Heart left ventricle (tissue), 13 donors: Measurements from ENCODE around the gene CFAP77.

ENCODE experiments used
- CTCF ChIP-seq, 12 donors: fragments of 200-600 bp; sonication (generic) in 4 of 12; IDR thresholded peaks; one replicate each; pipeline versions ENCODE4 v1.5.0 to v1.8.0; 2018 to 2022; ENCODE audit warnings: antibody characterized with exemption in 12 of 12, mild to moderate bottlenecking in 5 of 12
- POLR2A ChIP-seq, 2 donors: fragments of 450-650 bp; IDR thresholded peaks; one replicate each; pipeline ENCODE4 v1.6.1; 2017; ENCODE audit warnings: antibody characterized with exemption in 2 of 2, mild to moderate bottlenecking in 2 of 2, moderate library complexity in 2 of 2
- donor health status: ischemic (EF 13 %, LVEDD 7.1; RV severe dilation, severe dysfunction).
- donor health status: DM: no; HTN: yes; CAD: no.
- donor health status: DM: no; HTN: no; CAD: no.
- donor health status: ischemic (EF 25% LVEDD 6.9; RV normal size, moderate dysfunction).
- donor health status: ischemic (EF 25% LVEDD 5.7; RV mildly dilated, moderate dysfunction).
- donor health status: ischemic (EF 35%, LVEDD 5.7; RV mildly dilated, moderate dysfunction).
- donor health status: nonischemic (EF 11% LVEDD 7.7; RV severe dilation, severe dysfunction).
- donor health status: DM: yes; HTN: yes; CAD: no.
- donor health status: PGD.
- donor health status: ischemic (EF 29% LVEDD 5.4; RV normal size, mild dysfunction).
- donor health status: nonischemic (EF 23%, LVEDD 6.1; RV moderate dilation, normal function).

GRCh38 chr9:132447902-132448301, 37.9 kb downstream of the CFAP77 start:
- TF ChIP-seq CTCF (IDR thresholded peaks at IDR 0.05) (no peak), POLR2A (IDR thresholded peaks at IDR 0.05) (no peak)
